Gastrocnemius medialis (tissue), 4 donors: ENCODE results near the gene SVOP. TPM values are rescaled to one million over a fixed set of nuclear protein-coding genes. Genes with fewer than 3 reads are reported as not detected.

Source experiments
- ATAC-seq, 2 donors: fragments of 150-250 bp; one replicate each; pipeline ENCODE4 v1.9.1; 2016
- DNase-seq, 2 donors: peaks; one replicate each; pipeline ENCODE4 v3.0.0-alpha.2; 2019
- H3K27ac ChIP-seq, 4 donors: fragments of 200-600 bp; sonication (generic); 1 replicate in 1 of 4; 2 replicates in 3 of 4; pipeline ENCODE4 v1.5.1; 2016 to 2018; ENCODE audit warnings: mild to moderate bottlenecking in 2 of 4, moderate library complexity in 1 of 4
- H3K27me3 ChIP-seq, 3 donors: fragments of 200-600 bp; sonication (generic) in 2 of 3; 1 replicate in 1 of 3; 2 replicates in 2 of 3; pipeline versions ENCODE4 v1.5.1 to v1.6.0; 2016 to 2019; ENCODE audit warnings: mild to moderate bottlenecking in 1 of 3, moderate library complexity in 1 of 3
- H3K36me3 ChIP-seq, 2 donors: fragments of 200-600 bp; sonication (generic) in 1 of 2; one replicate each; pipeline ENCODE4 v1.5.1; 2017 to 2018
- H3K4me1 ChIP-seq, 2 donors: fragments of 200-600 bp; sonication (generic) in 1 of 2; one replicate each; pipeline ENCODE4 v1.5.1; 2016 to 2017; ENCODE audit warnings: mild to moderate bottlenecking in 2 of 2
- H3K4me3 ChIP-seq, 4 donors: fragments of 200-600 bp; sonication (generic) in 3 of 4; 1 replicate in 1 of 4; 2 replicates in 3 of 4; pipeline ENCODE4 v1.5.1; 2016 to 2019; ENCODE audit warnings: mild to moderate bottlenecking in 2 of 4
- H3K9me3 ChIP-seq, 3 donors: fragments of 200-600 bp; sonication (generic) in 2 of 3; 1 replicate in 1 of 3; 2 replicates in 2 of 3; pipeline ENCODE4 v1.5.1; 2016 to 2019
- CTCF ChIP-seq, 5 experiments: fragments of 450-650 bp in 3 of 5; fragments of 200-600 bp in 2 of 5; sonication (generic) in 2 of 5; IDR thresholded peaks in 4 of 5; conservative IDR thresholded peaks in 1 of 5; 1 replicate in 4 of 5; 2 replicates in 1 of 5; pipeline ENCODE4 v1.5.1; 2016 to 2019; ENCODE audit warnings: antibody characterized with exemption in 5 of 5, mild to moderate bottlenecking in 3 of 5, moderate library complexity in 3 of 5
- POLR2A ChIP-seq, 2 donors: fragments of 450-650 bp; IDR thresholded peaks; one replicate each; pipeline ENCODE4 v1.6.1; 2017; ENCODE audit warnings: antibody characterized with exemption in 2 of 2, mild to moderate bottlenecking in 2 of 2, moderate library complexity in 2 of 2
- in situ Hi-C, 4 donors: fragments of 200-750 bp; cut with MboI; loops; one replicate each; pipeline versions ENCODE4 v1.15.0 to v1.8.0; 2017; ENCODE audit warnings: low sequenced_read_pairs in 4 of 4
- intact Hi-C: fragments of 100-400 bp; cut with DNase I; formaldehyde crosslinking; loops from one replicate; pipeline ENCODE4 v1.15.1; 2023; ENCODE audit warnings: low total_unique reads
- total RNA-seq, 4 donors: library from RNA; depleted of rRNA; stranded (reverse); fragments of >200 nt; gene quantifications; one replicate each; pipeline versions ENCODE4 v1.1.0 to v1.2.3, GENCODE V29; 2016

Gene SVOP
- total RNA-seq, 4 donors from 2014 or later: 0.03 TPM; not detected in 3

GRCh38 chr12:108933949-108934348 is 86.9 kb downstream of the SVOP start:
- in situ Hi-C loops (no loop called here), intact Hi-C loops (no loop called here)
- no peaks in the 10 kb centered on the region for H3K9me3 ChIP-seq
- H3K4me1 ChIP-seq: no peaks in the 10 kb centered on the region
- DNase-seq (no peak), ATAC-seq (no peak)
- H3K27me3 ChIP-seq: no peaks in the 10 kb centered on the region
- H3K27ac ChIP-seq: no peak overlapping the region
- H3K36me3 ChIP-seq: no peaks in the 10 kb centered on the region
- H3K4me3 ChIP-seq: no peak overlapping the region
- no peak for TF ChIP-seq CTCF (IDR thresholded peaks at IDR 0.05 in 4 of 5, conservative IDR thresholded peaks at IDR 0.05 in 1 of 5)
- no peak for TF ChIP-seq POLR2A (IDR thresholded peaks at IDR 0.05)

GRCh38 chr12:108930756-108931155 is 90.1 kb downstream of the SVOP start:
- H3K27me3 ChIP-seq: no peaks in the 10 kb centered on the region
- H3K9me3 ChIP-seq: no peaks in the 10 kb centered on the region
- ATAC-seq (no peak), DNase-seq (no peak)
- no peak for TF ChIP-seq POLR2A (IDR thresholded peaks at IDR 0.05)
- no peak for TF ChIP-seq CTCF (IDR thresholded peaks at IDR 0.05 in 4 of 5, conservative IDR thresholded peaks at IDR 0.05 in 1 of 5)
- intact Hi-C loops: no loop called here
- no peak overlapping the region for H3K4me3 ChIP-seq
- no peaks in the 10 kb centered on the region for H3K4me1 ChIP-seq
- in situ Hi-C loops: no loop called here
- H3K27ac ChIP-seq: no peak overlapping the region
- no peaks in the 10 kb centered on the region for H3K36me3 ChIP-seq

- ATAC-seq: no peak
- H3K27ac ChIP-seq: no peak overlapping the region
- intact Hi-C loops: no loop called here
- no peak overlapping the region for H3K4me3 ChIP-seq
- in situ Hi-C loops: no loop called here
- no peaks in the 10 kb centered on the region for H3K4me1 ChIP-seq
- no peaks in the 10 kb centered on the region for H3K36me3 ChIP-seq
- no peak for DNase-seq
- H3K27me3 ChIP-seq: no peaks in the 10 kb centered on the region
- TF ChIP-seq CTCF (IDR thresholded peaks at IDR 0.05 in 4 of 5, conservative IDR thresholded peaks at IDR 0.05 in 1 of 5): no peak
- TF ChIP-seq POLR2A (IDR thresholded peaks at IDR 0.05): no peak
- H3K9me3 ChIP-seq: no peaks in the 10 kb centered on the region
Observed at GRCh38 chr12:108930155-108930554, 90.7 kb downstream of the SVOP start.

- no peak for DNase-seq
- no peak for ATAC-seq
- H3K27me3 ChIP-seq: no peaks in the 10 kb centered on the region
- TF ChIP-seq POLR2A (IDR thresholded peaks at IDR 0.05): no peak
- no peak for TF ChIP-seq CTCF (IDR thresholded peaks at IDR 0.05 in 4 of 5, conservative IDR thresholded peaks at IDR 0.05 in 1 of 5)
- H3K36me3 ChIP-seq: no peaks in the 10 kb centered on the region
- no peak overlapping the region for H3K27ac ChIP-seq
- intact Hi-C loops (no loop called here), in situ Hi-C loops (no loop called here)
- H3K4me1 ChIP-seq: no peaks in the 10 kb centered on the region
- no peak overlapping the region for H3K4me3 ChIP-seq
- no peaks in the 10 kb centered on the region for H3K9me3 ChIP-seq
Observed at GRCh38 chr12:108928695-108929094, 92.2 kb downstream of the SVOP start.

GRCh38 chr12:108922918-108923317 is 98.0 kb downstream of the SVOP start:
- in situ Hi-C loops: no loop called here
- Histone ChIP-seq H3K27ac (no peak overlapping the region), H3K9me3 (no peaks in the 10 kb centered on the region), H3K4me3 (no peak overlapping the region), H3K36me3 (no peaks in the 10 kb centered on the region), H3K27me3 (no peaks in the 10 kb centered on the region), H3K4me1 (peaks cover 1 to 6% of the 10 kb centered on the region in 2 donors)
- intact Hi-C loops: no loop called here
- DNase-seq (no peak), ATAC-seq (no peak)
- TF ChIP-seq POLR2A (IDR thresholded peaks at IDR 0.05) (no peak), CTCF (IDR thresholded peaks at IDR 0.05 in 4 of 5, conservative IDR thresholded peaks at IDR 0.05 in 1 of 5) (no peak)
